TTC549 (cell line): ENCODE data around the gene SAFB.

Experiments used
- FAIRE-seq: peaks from 2 replicates; lab custom pipeline; 2012; peaks lifted over from hg19 to GRCh38; lab: Jason Lieb, UNC

The SAFB gene

GRCh38 chr19:5627395-5627904 lies 4.6 kb downstream of the SAFB start:
- FAIRE-seq, result no peak

- no peak for FAIRE-seq
Observed at GRCh38 chr19:5628461-5628860, 5.6 kb downstream of the SAFB start.

- no peak for FAIRE-seq
Observed at GRCh38 chr19:5628919-5629481, 6.1 kb downstream of the SAFB start.

- no peak for FAIRE-seq
Observed at GRCh38 chr19:5631567-5632240, 8.8 kb downstream of the SAFB start.

GRCh38 chr19:5632241-5632612 lies 9.3 kb downstream of the SAFB start:
- FAIRE-seq, result no peak

GRCh38 chr19:5632657-5633056 lies 9.8 kb downstream of the SAFB start:
- FAIRE-seq, result no peak

- FAIRE-seq, result no peak
Observed at GRCh38 chr19:5635427-5635826, 12.5 kb downstream of the SAFB start.

GRCh38 chr19:5637971-5638370 lies 15.1 kb downstream of the SAFB start:
- FAIRE-seq, result no peak

GRCh38 chr19:5641171-5641570 lies 18.3 kb downstream of the SAFB start:
- no peak for FAIRE-seq

- no peak for FAIRE-seq
Observed at GRCh38 chr19:5642204-5642603, 19.3 kb downstream of the SAFB start.

GRCh38 chr19:5643060-5643459 lies 20.2 kb downstream of the SAFB start:
- FAIRE-seq, result no peak

GRCh38 chr19:5644037-5644436 lies 21.2 kb downstream of the SAFB start:
- no peak for FAIRE-seq

GRCh38 chr19:5645409-5645808 lies 22.5 kb downstream of the SAFB start:
- no peak for FAIRE-seq

GRCh38 chr19:5646703-5647102 lies 23.8 kb downstream of the SAFB start:
- no peak for FAIRE-seq

- no peak for FAIRE-seq
Observed at GRCh38 chr19:5648464-5648863, 25.6 kb downstream of the SAFB start.

GRCh38 chr19:5651361-5651760 lies 28.5 kb downstream of the SAFB start:
- no peak for FAIRE-seq

- no peak for FAIRE-seq
Observed at GRCh38 chr19:5652261-5652660, 29.4 kb downstream of the SAFB start.

- no peak for FAIRE-seq
Observed at GRCh38 chr19:5654931-5655330, 32.0 kb downstream of the SAFB start.

- FAIRE-seq, result no peak
Observed at GRCh38 chr19:5655412-5655811, 32.5 kb downstream of the SAFB start.

- no peak for FAIRE-seq
Observed at GRCh38 chr19:5661483-5661882, 38.6 kb downstream of the SAFB start.

- no peak for FAIRE-seq
Observed at GRCh38 chr19:5663904-5664303, 41.0 kb downstream of the SAFB start.

- FAIRE-seq, result no peak
Observed at GRCh38 chr19:5664515-5664914, 41.6 kb downstream of the SAFB start.

GRCh38 chr19:5665781-5666513 lies 43.1 kb downstream of the SAFB start:
- FAIRE-seq, result no peak
